IPS-18c (cell line): ENCODE measurements around the gene PNRC2.
"Not testable (repeated sequence)": the region's sequence is repeated elsewhere in the genome, so short reads cannot be mapped to it uniquely, and the experiment has no call there.

ENCODE experiments used
- H3K4me3 ChIP-seq: 2 replicates; pipeline ENCODE4 v1.7.0; 2013; ENCODE audit warnings: low read depth, mild to moderate bottlenecking, low read length, moderate library complexity; ENCODE audit not compliant: insufficient read depth
- H3K9me3 ChIP-seq: one replicate; pipeline ENCODE4 v1.6.1; 2013; ENCODE audit warnings: mild to moderate bottlenecking, low read length, moderate library complexity; ENCODE audit not compliant: control insufficient read depth, insufficient read depth

Gene PNRC2

DNA sequence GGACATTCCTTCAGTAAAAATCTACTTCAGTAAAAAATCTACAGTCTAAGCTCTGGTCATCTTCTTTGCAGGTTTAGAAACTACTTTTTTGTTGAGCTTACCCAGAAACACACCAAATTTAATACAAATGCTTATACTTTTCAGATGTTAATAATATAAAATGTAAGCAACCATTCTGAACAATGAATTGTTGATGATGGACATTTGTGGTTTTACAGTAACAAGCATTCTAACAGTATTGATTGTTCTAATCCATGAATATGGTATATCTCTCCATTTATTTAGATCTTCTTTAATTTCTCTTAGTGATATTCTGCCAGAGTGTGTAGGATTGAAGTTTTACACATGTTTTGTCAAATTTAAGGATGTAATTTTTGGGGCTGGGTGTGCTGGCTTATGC, 47.5 kb downstream of the PNRC2 start:
- H3K9me3 ChIP-seq: peaks cover 2% of the 10 kb centered on the region
- H3K4me3 ChIP-seq: no peak overlapping the region

DNA sequence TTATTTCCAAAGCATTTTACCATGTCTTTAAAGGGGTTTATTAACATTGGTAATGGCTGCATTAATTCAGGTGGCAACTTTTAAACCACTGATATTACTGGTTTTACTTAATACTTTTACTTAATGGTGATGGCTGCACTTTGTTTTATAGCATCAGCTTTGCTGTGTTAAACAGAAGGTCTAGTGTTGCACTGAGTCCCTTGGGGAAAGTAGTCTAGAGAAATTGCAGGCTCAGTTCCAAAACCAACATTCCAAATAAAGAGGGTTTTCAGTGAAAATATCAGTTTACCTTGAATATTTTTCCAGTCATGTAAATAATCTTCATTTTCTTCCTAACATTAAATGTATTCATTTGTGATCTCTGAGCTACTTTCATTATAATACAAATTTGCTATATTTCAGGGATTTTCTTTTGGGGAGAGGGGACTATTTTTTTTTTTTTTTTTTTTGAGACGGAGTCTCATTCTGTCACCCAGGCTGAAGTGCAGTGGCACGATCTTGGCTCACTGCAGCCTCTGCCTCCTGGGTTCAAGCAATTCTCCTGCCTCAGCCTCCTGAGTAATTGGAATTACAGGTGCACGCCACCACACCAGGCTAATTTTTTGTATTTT, 49.1 kb downstream of the PNRC2 start:
- not testable (repeated sequence) for H3K9me3 ChIP-seq, H3K4me3 ChIP-seq

DNA sequence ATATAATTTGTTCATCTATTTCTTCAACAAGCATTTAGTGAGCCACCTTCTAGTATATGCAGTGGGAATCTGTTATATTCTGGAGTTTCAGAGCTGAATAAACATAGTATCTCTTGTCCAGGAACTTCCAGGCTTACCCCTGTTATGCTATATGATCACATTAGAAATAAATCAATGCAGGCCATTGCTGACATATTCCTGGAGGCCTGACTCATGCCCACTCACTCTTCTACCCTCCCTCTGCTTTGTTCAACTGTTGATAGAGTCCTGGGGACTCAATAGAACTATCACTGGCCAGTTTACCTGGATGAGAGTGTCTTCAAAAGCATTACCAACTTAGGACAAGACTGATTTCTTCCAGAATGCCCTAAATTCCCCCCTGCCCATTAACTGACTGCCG, 49.8 kb downstream of the PNRC2 start:
- Histone ChIP-seq H3K4me3 (no peak overlapping the region; the same call in 1 of the 2 replicates), H3K9me3 (peaks cover 2% of the 10 kb centered on the region)

DNA sequence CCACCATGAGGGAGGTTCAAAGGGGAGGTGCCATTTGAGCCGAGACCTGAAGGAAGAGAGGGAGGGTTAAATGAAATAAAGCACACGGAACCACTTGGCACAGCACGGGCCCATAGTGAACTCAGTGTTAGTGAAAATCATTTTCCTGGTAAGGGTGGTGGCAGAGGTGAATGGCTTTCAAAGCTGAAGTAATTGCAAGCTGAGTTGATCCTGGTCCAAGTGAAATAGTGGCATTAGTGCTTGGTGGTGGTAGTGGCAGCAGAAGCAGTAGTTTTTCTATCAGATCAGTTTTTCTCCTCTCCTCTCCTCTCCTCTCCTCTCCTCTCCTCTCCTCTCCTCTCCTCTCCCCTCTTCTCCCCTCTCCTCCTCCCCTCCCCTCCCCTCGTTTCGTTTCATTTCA, 51.0 kb downstream of the PNRC2 start:
- peaks cover 2% of the 10 kb centered on the region for H3K9me3 ChIP-seq
- H3K4me3 ChIP-seq: no peak overlapping the region

DNA sequence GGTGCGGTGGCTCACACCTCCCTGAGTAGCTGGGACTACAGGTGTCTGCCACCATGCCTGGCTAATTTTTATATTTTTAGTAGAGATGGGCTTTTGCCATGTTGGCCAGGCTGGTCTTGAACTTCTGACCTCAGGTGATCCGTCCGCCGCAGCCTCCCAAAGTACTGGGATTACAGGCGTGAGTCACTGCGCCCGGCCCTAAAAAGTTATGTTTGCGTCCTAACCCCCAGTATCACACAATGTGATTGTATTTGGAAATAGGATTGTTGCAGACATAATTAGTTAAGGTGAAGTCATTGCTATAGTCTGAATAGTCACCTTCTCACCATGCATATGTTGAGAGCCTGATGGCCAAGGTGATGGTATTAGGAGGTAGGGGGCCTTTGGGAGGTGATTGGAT, 53.2 kb downstream of the PNRC2 start:
- H3K9me3 ChIP-seq, H3K4me3 ChIP-seq: not testable (repeated sequence)
